GM19351 (cell line): ENCODE results near the gene ABAT.
"Not testable (repeated sequence)": the region's sequence is repeated elsewhere in the genome, so short reads cannot be mapped to it uniquely, and the experiment has no call there.

ENCODE experiments used
- ATAC-seq: cut with Tn5 transposase; IDR thresholded peaks from one replicate; pipeline ENCODE4 v1.9.1; 2021; ENCODE audit warnings: mild to moderate bottlenecking, moderate library complexity; ENCODE audit not compliant: unreplicated experiment

Gene ABAT

GRCh38 chr16:8678068-8678927 is 3.9 kb downstream of the ABAT start:
- no peak for ATAC-seq

DNA sequence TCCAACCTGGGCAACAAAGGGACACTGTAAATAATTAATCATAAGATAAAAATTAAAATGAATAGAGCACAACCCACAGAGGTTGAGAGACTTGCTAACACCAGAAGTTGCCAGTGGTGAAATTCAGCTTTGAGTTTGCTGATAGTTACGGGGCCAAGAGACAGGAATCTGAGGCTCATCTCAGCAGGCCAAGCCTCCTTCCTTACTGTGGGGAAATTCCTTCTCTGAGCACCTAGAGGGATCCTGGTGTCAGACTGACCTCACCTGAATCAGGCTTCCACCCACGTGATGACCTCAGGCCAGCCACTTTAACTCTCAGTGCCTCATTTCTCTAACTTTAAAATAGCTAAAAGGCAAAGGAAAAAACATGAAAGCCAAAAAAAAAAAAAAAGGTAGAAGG is 4.7 kb downstream of the ABAT start:
- ATAC-seq: no peak

DNA sequence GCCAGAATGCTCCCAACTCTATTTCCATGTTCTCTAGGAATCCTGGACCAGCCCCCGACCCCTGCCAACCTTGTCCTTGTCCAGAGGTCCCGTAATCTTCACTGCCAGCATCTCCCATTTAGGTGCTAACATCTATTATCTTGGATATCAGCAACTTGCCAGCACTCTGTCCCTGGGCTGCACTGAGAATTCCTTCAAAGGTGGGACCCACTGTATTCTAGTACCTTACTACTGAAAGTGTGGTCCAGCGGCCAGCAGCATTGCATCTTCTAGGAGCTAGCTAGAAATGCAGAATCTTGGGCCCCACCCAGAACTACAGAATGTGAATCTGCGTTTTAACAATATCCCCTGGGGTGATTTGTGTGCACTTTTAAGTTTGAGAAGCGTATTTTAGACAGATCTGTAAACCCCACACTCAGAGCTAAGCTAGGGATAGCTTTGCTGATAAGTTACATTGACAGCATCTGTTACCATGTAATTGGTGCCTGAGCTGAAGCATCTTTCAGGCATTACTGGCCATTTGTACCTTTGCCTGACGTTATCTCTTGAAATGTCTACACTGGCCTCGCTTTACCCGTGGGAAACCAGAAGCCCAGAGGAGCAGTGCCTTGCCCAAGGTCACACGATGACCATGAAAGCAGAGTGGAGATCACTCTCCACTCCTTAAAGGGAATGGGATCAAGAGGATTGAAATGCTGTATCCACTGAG is 8.3 kb downstream of the ABAT start:
- ATAC-seq: no peak

- no peak for ATAC-seq
Observed at GRCh38 chr16:8683640-8684039, 9.2 kb downstream of the ABAT start.

DNA sequence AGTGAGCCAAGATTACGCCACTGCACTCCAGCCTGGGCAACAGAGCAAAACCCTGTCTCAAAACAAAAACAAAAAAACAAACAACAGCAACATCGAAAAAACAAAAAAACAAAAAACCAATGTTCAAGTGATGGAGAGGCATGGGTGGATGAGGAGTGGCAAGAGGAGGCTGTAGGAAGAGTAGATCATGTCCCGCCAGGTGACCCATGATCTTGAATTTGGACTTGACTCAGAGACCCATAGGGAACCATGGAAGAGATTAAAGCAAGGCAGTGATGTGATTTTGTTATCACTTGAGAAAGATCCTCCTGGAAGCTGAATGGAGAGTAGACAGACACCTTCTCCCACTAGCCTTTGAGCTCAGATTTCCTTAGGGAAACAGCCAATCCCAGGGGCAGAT is 11.2 kb downstream of the ABAT start:
- ATAC-seq: no peak

GRCh38 chr16:8686031-8686621 is 11.7 kb downstream of the ABAT start:
- ATAC-seq: no peak

GRCh38 chr16:8686879-8687278 is 12.5 kb downstream of the ABAT start:
- no peak for ATAC-seq

DNA sequence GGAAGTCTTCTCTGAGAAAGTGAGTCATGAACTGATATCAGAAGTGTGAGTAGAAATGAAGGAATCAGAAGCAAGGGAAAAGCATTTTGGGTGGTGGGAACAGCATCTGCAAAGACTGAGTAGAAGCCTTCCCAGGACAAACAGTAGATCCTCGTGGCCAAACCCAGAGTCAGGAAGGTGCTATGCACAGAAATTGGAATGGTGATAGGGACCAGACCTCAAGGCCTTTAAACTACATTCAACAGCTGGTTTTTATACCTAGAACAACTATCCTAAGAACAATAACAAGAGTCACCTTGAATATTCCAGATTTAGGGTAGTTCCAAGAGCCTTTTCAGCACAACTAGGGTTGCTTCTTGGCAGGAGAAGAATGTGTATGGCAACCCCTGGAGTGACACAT is 15.3 kb downstream of the ABAT start:
- no peak for ATAC-seq

GRCh38 chr16:8691728-8692127 is 17.3 kb downstream of the ABAT start:
- ATAC-seq: no peak

GRCh38 chr16:8694795-8695728 is 20.6 kb downstream of the ABAT start:
- no peak for ATAC-seq

- no peak for ATAC-seq
Observed at GRCh38 chr16:8696880-8697279, 22.5 kb downstream of the ABAT start.

- ATAC-seq: no peak
Observed at GRCh38 chr16:8697965-8698364, 23.5 kb downstream of the ABAT start.

- no peak for ATAC-seq
Observed at GRCh38 chr16:8703693-8704092, 29.3 kb downstream of the ABAT start.

GRCh38 chr16:8704098-8704497 is 29.7 kb downstream of the ABAT start:
- no peak for ATAC-seq

GRCh38 chr16:8705100-8705822 is 30.8 kb downstream of the ABAT start:
- ATAC-seq: not testable (repeated sequence)

DNA sequence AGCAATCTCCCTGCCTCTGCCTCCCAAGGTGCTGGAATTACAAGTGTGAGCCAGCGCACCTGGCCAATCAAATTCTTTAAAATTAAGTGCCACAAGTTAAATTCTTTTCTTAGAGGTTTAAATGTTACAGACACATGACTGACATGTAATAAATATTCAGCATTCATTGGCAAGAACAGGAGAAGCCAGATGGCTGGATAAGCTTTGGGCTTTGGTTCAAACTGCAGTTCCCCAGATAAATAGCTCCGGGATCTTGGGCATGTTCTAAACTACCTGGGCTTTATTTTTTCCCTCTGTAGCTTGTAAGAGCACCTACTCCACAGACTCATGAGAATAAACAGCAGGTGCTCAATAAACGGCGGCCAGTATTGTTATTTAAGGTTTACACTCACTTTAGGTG is 34.1 kb downstream of the ABAT start:
- no peak for ATAC-seq

GRCh38 chr16:8712589-8713361 is 38.4 kb downstream of the ABAT start:
- no peak for ATAC-seq

GRCh38 chr16:8713635-8714172 is 39.3 kb downstream of the ABAT start:
- ATAC-seq: no peak

DNA sequence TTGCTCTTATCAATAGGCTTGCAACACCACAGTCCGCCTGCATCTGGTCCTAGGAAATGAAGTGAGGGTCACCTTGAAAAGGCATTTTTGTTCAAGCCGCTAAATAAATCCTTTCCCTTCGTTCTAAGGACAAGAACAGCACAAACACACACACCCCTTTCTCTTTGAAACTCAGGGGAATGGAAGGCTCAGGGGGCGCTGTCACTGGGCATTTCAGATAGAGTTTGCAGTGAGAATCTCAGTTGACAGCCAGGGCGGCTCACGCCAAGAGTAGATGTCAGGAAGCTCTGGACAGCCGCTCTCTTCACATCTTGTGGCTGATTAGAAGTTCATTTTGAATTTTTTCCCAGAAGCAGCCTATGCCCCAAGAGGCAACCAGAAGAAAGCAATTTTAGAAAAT is 39.8 kb downstream of the ABAT start:
- no peak for ATAC-seq
